Naive thymus-derived CD4-positive, alpha-beta T cell (primary cell): ENCODE results near the gene SH3BP5. TPM values are rescaled to one million over a fixed set of nuclear protein-coding genes. Genes with fewer than 3 reads are reported as not detected.

Source experiments
- ATAC-seq: fragments of 150-1000 bp; cut with Tn5 transposase; 2 replicates; pipeline ENCODE4 v1.10.0; 2021; ENCODE audit warnings: mild to moderate bottlenecking, moderate library complexity
- CTCF ChIA-PET: fragments of 350-600 bp; sonication (Branson Sonifier 250); formaldehyde crosslinking; loops from one replicate; lab custom pipeline; 2021; ENCODE audit warnings: antibody characterized with exemption; lab: Charles Lee
- POLR2A ChIA-PET: fragments of 350-600 bp; sonication (Branson Sonifier 250); formaldehyde crosslinking; loops from one replicate; lab custom pipeline; 2021; ENCODE audit warnings: antibody characterized with exemption, inconsistent platforms; lab: Charles Lee
- DNase-seq, 9 donors: peaks; one replicate each; pipeline versions ENCODE4 v3.0.0 to v3.0.0-alpha.2; 2020 to 2022; ENCODE audit warnings: mixed read lengths in 1 of 9
- H3K27ac ChIP-seq: one replicate; pipeline ENCODE4 v1.7.0; 2013; ENCODE audit warnings: mild to moderate bottlenecking, low read depth, low read length, moderate library complexity
- H3K27me3 ChIP-seq, 2 donors: one replicate each; pipeline ENCODE4 v1.7.0; 2013; ENCODE audit warnings: low read length in 2 of 2, mild to moderate bottlenecking in 2 of 2, moderate library complexity in 2 of 2; ENCODE audit not compliant: control insufficient read depth in 2 of 2, insufficient read depth in 2 of 2
- H3K36me3 ChIP-seq, 3 experiments: 1 replicate in 2 of 3; 2 replicates in 1 of 3; pipeline ENCODE4 v1.7.0; 2013; ENCODE audit warnings: low read length in 3 of 3, mild to moderate bottlenecking in 3 of 3, moderate library complexity in 1 of 3; ENCODE audit not compliant: insufficient read depth in 3 of 3, control insufficient read depth in 2 of 3
- H3K4me1 ChIP-seq, 2 donors: one replicate each; pipeline ENCODE4 v1.7.0; 2013; ENCODE audit warnings: low read length in 2 of 2, mild to moderate bottlenecking in 2 of 2, moderate library complexity in 1 of 2; ENCODE audit not compliant: control insufficient read depth in 2 of 2, insufficient read depth in 2 of 2
- H3K4me3 ChIP-seq: 2 replicates; pipeline ENCODE4 v1.7.0; 2013; ENCODE audit warnings: mild to moderate bottlenecking, low read length
- H3K9me3 ChIP-seq, 3 experiments: 1 replicate in 2 of 3; 2 replicates in 1 of 3; pipeline ENCODE4 v1.7.0; 2013; ENCODE audit warnings: low read length in 3 of 3; ENCODE audit not compliant: control insufficient read depth in 2 of 3
- H3K27ac Mint-ChIP-seq, 9 donors: one replicate each; pipeline ENCODE4 v1.8.0; 2020 to 2022; ENCODE audit warnings: mixed read lengths in 9 of 9, mild to moderate bottlenecking in 8 of 9, moderate library complexity in 5 of 9, inconsistent platforms in 2 of 9
- H3K27me3 Mint-ChIP-seq, 5 donors: one replicate each; pipeline ENCODE4 v1.8.0; 2021 to 2022; ENCODE audit warnings: mixed read lengths in 5 of 5, mild to moderate bottlenecking in 1 of 5
- H3K36me3 Mint-ChIP-seq, 5 donors: one replicate each; pipeline ENCODE4 v1.8.0; 2020 to 2022; ENCODE audit warnings: mixed read lengths in 5 of 5, mild to moderate bottlenecking in 3 of 5, inconsistent platforms in 1 of 5
- H3K4me1 Mint-ChIP-seq, 7 donors: one replicate each; pipeline ENCODE4 v1.8.0; 2020 to 2022; ENCODE audit warnings: mixed read lengths in 7 of 7, mild to moderate bottlenecking in 3 of 7, inconsistent platforms in 1 of 7
- H3K4me3 Mint-ChIP-seq, 10 donors: one replicate each; pipeline ENCODE4 v1.8.0; 2020 to 2022; ENCODE audit warnings: mild to moderate bottlenecking in 10 of 10, mixed read lengths in 10 of 10, moderate library complexity in 6 of 10, inconsistent platforms in 2 of 10
- H3K9me3 Mint-ChIP-seq, 11 donors: one replicate each; pipeline ENCODE4 v1.8.0; 2020 to 2022; ENCODE audit warnings: mixed read lengths in 11 of 11, mild to moderate bottlenecking in 4 of 11, inconsistent platforms in 1 of 11, moderate library complexity in 1 of 11
- intact Hi-C, 2 donors: fragments of 100-400 bp; cut with micrococcal nuclease; formaldehyde crosslinking; loops; one replicate each; pipeline ENCODE4 v1.15.1; 2023
- polyA plus RNA-seq, 2 donors: library from polyadenylated mRNA; unstranded; fragments of 300-500 nt; fragmentation: Illumina TruSeq; gene quantifications; one replicate each; pipeline ENCODE4 v1.2.3, GENCODE V29; 2021
- total RNA-seq, 6 experiments: library from RNA in 5 of 6; stranded (reverse) in 5 of 6; gene quantifications; 1 replicate in 5 of 6; 2 replicates in 1 of 6; pipeline ENCODE4 v1.2.3 and lab custom pipeline; 2021 to 2026

The SH3BP5 gene
- total and polyA plus RNA-seq, 7 experiments from 2014 or later: 18.5 to 64.7 (median 39.5) TPM

DNA sequence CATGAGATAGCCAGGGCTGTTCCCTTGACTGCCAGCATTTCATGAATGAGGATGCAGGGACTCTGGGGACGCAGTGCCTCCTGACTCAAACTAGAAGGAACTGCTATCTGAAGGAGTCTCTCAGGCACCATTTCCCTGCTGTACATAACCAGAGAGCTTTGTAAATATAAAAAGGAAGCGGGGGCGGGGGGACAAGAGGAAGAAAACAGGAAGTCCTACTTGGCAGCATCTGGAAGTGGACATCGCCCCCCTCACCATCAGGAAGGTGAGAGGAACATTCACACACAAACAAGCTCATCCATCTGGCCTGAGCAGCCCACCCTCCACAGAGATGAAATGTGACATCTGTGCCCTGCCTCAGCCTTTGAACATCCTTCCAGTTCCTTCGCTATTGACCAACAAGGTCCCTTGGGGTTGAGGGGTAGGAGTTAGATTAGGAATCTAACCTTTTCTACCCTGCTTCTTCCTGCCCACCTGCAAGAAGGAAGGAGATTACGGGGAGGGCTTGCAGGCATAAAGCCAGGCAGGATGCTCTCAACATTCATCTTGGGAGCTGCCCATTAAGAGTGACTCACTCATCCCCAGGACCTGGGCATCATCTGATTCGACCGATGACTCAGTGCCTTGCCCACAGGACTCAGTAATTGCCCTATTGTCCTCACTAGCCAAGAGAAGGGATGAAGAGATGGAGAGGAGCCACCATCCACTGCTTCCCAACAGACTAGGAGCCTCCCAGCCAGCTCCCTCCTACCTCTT, 31.9 kb downstream of the SH3BP5 start:
- H3K9me3 ChIP-seq: no peaks in the 10 kb centered on the region
- Mint-ChIP-seq H3K27ac (peak overlapping the region in 6 of 9 donors; percentile 5 to 65 (median 38)), H3K36me3 (peaks cover 23 to 74% (median 62%) of the 10 kb centered on the region in 5 donors), H3K4me3 (peak overlapping the region; percentile 1 to 62 (median 50)), H3K9me3 (peaks cover 0 to 3% (median 0%) of the 10 kb centered on the region in 11 donors), H3K27me3 (no peaks in the 10 kb centered on the region), H3K4me1 (peaks cover 51 to 97% (median 78%) of the 10 kb centered on the region in 7 donors)
- no peaks in the 10 kb centered on the region for H3K27me3 ChIP-seq
- no peak overlapping the region for H3K4me3 ChIP-seq
- ATAC-seq (peak; percentile 83), DNase-seq (no peak)
- CTCF ChIA-PET: interaction anchor here (0.9 to 1.2 kb wide), 3 partner anchors 10 to 106 kb away, joined by 3 to 6 read pairs (median 3); no protein-coding TSS in a partner anchor
- POLR2A ChIA-PET: interaction anchor here (1.0 to 2.7 kb wide), 5 partner anchors 9 to 34 kb away, joined by 3 to 18 read pairs (median 3); no protein-coding TSS in a partner anchor
- intact Hi-C loops: loop anchor here in 1 of 2 donors (1.0 kb wide), 1 partner anchor 8 kb away; no protein-coding TSS in a partner anchor
- H3K4me1 ChIP-seq: peaks cover 47 to 73% of the 10 kb centered on the region in 2 donors
- no peak overlapping the region for H3K27ac ChIP-seq
- peaks cover 0 to 24% (median 0%) of the 10 kb centered on the region in 3 experiments for H3K36me3 ChIP-seq

- Histone ChIP-seq H3K36me3 (peaks cover 0 to 24% (median 0%) of the 10 kb centered on the region in 3 experiments), H3K4me1 (peaks cover 43 to 62% of the 10 kb centered on the region in 2 donors), H3K9me3 (no peaks in the 10 kb centered on the region), H3K27me3 (no peaks in the 10 kb centered on the region), H3K27ac (no peak overlapping the region), H3K4me3 (no peak overlapping the region)
- CTCF ChIA-PET: interaction anchor here (0.7 to 1.2 kb wide), 3 partner anchors 8 to 63 kb away, joined by 3 to 4 read pairs (median 4); no protein-coding TSS in a partner anchor
- H3K36me3 Mint-ChIP-seq: peaks cover 25 to 82% (median 68%) of the 10 kb centered on the region in 5 donors
- H3K27me3 Mint-ChIP-seq: no peaks in the 10 kb centered on the region
- intact Hi-C loops: loop anchor here in 1 of 2 donors (2.0 kb wide), 1 partner anchor 14 kb away; no protein-coding TSS in a partner anchor
- H3K4me1 Mint-ChIP-seq: peaks cover 48 to 99% (median 85%) of the 10 kb centered on the region in 7 donors
- peak overlapping the region in 3 of 10 donors; percentile 1 to 8 (median 3) for H3K4me3 Mint-ChIP-seq
- POLR2A ChIA-PET: interaction anchor here (2.6 to 2.7 kb wide), 2 partner anchors 7 to 11 kb away, joined by 9 to 18 read pairs; no protein-coding TSS in a partner anchor
- ATAC-seq: no peak
- no peak for DNase-seq
- H3K27ac Mint-ChIP-seq: peak overlapping the region in 3 of 9 donors; percentile 4 to 30 (median 14)
- H3K9me3 Mint-ChIP-seq: peaks cover 0 to 5% (median 0%) of the 10 kb centered on the region in 11 donors
Measured at GRCh38 chr3:15299036-15299435, 33.4 kb downstream of the SH3BP5 start.

GRCh38 chr3:15298504-15298903, 33.9 kb downstream of the SH3BP5 start:
- Mint-ChIP-seq H3K27me3 (no peaks in the 10 kb centered on the region), H3K4me1 (peaks cover 49 to 98% (median 81%) of the 10 kb centered on the region in 7 donors), H3K4me3 (peak overlapping the region in 4 of 10 donors; percentile 0 to 19 (median 4)), H3K27ac (peak overlapping the region in 4 of 9 donors; percentile 4 to 30 (median 16)), H3K36me3 (peaks cover 25 to 77% (median 63%) of the 10 kb centered on the region in 5 donors), H3K9me3 (peaks cover 0 to 5% (median 0%) of the 10 kb centered on the region in 11 donors)
- DNase-seq (no peak), ATAC-seq (no peak)
- Histone ChIP-seq H3K4me3 (no peak overlapping the region), H3K9me3 (no peaks in the 10 kb centered on the region), H3K4me1 (peaks cover 38 to 58% of the 10 kb centered on the region in 2 donors), H3K27ac (no peak overlapping the region), H3K27me3 (no peaks in the 10 kb centered on the region), H3K36me3 (peaks cover 0 to 19% (median 0%) of the 10 kb centered on the region in 3 experiments)
- POLR2A ChIA-PET: interaction anchor here (0.7 to 2.7 kb wide), 2 partner anchors 12 kb away, joined by 3 to 18 read pairs; no protein-coding TSS in a partner anchor
- intact Hi-C loops: loop anchor here in 1 of 2 donors (2.0 kb wide), 1 partner anchor 14 kb away; no protein-coding TSS in a partner anchor
- CTCF ChIA-PET: interaction anchor here (1.2 kb wide), 1 partner anchor 31 kb away, joined by 3 read pairs; no protein-coding TSS in a partner anchor

DNA sequence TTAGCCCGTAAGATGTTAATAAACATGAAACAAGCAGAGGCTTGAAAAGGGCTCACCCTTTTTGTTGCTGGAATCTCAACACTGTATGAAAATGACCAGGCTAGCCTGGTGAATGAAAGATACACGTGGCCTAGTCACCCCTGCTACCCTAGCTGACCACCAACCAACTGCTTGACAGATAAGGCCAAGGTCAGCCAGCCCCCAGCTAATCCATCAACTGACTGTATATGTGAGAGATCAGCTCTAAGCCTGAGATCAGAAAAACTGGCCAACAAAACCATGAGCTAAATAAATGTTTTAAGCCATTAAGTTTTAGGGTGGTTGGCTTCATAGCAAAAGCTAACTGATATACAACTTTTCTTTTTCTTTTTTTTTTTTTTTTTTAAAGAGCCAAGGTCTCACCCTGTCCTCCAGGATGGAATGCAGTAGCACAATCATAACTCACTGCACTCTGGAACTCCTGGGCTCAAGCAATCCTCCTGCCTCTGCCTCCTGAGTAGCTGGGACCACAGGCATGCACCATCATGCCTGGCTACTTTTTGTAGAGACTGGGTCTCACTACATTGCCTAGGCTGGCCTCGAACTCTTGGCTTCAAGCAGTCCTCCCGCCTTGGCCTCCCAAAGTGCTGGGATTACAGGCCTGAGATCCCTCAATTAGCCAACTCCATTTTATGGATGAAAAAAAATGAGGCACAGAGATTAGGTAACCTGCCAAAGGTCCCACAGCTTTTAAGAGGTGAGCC, 34.6 kb downstream of the SH3BP5 start:
- ChIA-PET POLR2A (interaction anchor here (0.7 to 1.2 kb wide), 2 partner anchors 11 to 23 kb away, joined by 3 to 4 read pairs; no protein-coding TSS in a partner anchor), CTCF (interaction anchor here (1.0 to 1.5 kb wide), 2 partner anchors 19 to 34 kb away, joined by 3 to 5 read pairs; partner anchors contain the start of gene SH3BP5)
- Mint-ChIP-seq H3K9me3 (peaks cover 0 to 5% (median 0%) of the 10 kb centered on the region in 11 donors), H3K4me3 (peak overlapping the region in 4 of 10 donors; percentile 13 to 30 (median 22)), H3K36me3 (peaks cover 25 to 69% (median 55%) of the 10 kb centered on the region in 5 donors), H3K4me1 (peaks cover 54 to 98% (median 83%) of the 10 kb centered on the region in 7 donors), H3K27ac (peak overlapping the region in 5 of 9 donors; percentile 6 to 90 (median 39)), H3K27me3 (no peaks in the 10 kb centered on the region)
- H3K27ac ChIP-seq: no peak overlapping the region
- H3K27me3 ChIP-seq: no peaks in the 10 kb centered on the region
- no peaks in the 10 kb centered on the region for H3K9me3 ChIP-seq
- H3K4me1 ChIP-seq: peaks cover 45 to 58% of the 10 kb centered on the region in 2 donors
- H3K4me3 ChIP-seq: no peak overlapping the region
- ATAC-seq: no peak
- H3K36me3 ChIP-seq: peaks cover 0 to 11% (median 0%) of the 10 kb centered on the region in 3 experiments
- DNase-seq: no peak
- intact Hi-C loops: loop anchor here in 1 of 2 donors (2.0 kb wide), 1 partner anchor 15 kb away; no protein-coding TSS in a partner anchor

GRCh38 chr3:15295506-15295905, 36.9 kb downstream of the SH3BP5 start:
- ChIA-PET CTCF (interaction anchor here (0.6 to 1.4 kb wide), 3 partner anchors 19 to 60 kb away, joined by 4 to 9 read pairs (median 4); no protein-coding TSS in a partner anchor), POLR2A (interaction anchor here (0.6 to 1.4 kb wide), 5 partner anchors 9 to 30 kb away, joined by 3 to 7 read pairs (median 4); no protein-coding TSS in a partner anchor)
- H3K4me3 ChIP-seq: no peak overlapping the region
- Mint-ChIP-seq H3K4me1 (peaks cover 65 to 98% (median 82%) of the 10 kb centered on the region in 7 donors), H3K27me3 (no peaks in the 10 kb centered on the region), H3K9me3 (peaks cover 0 to 5% (median 0%) of the 10 kb centered on the region in 11 donors), H3K27ac (peak overlapping the region; percentile 1 to 90 (median 52)), H3K36me3 (peaks cover 10 to 48% (median 40%) of the 10 kb centered on the region in 5 donors), H3K4me3 (peak overlapping the region in 1 of 10 donors; percentile 55)
- H3K9me3 ChIP-seq: no peaks in the 10 kb centered on the region
- intact Hi-C loops: no loop called here
- H3K27me3 ChIP-seq: no peaks in the 10 kb centered on the region
- DNase-seq (no peak), ATAC-seq (peak; percentile 38)
- peaks cover 58 to 59% of the 10 kb centered on the region in 2 donors for H3K4me1 ChIP-seq
- H3K36me3 ChIP-seq: no peaks in the 10 kb centered on the region
- no peak overlapping the region for H3K27ac ChIP-seq
